HCT116 (cell line): Measurements from ENCODE around the gene NEUROD6. TPM values are rescaled to one million over a fixed set of nuclear protein-coding genes. Genes with fewer than 3 reads are reported as not detected.

Experiments
- ATAC-seq: fragments of 200-7000 bp; cut with Tn5 transposase; 2 replicates; pipeline ENCODE4 v1.9.1; 2020; ENCODE audit warnings: mild to moderate bottlenecking, moderate library complexity
- BruUV-seq: library from RNA; stranded (reverse); fragments of 400-500 nt; replicated peaks from 2 replicates; lab custom pipeline; 2021; lab: Mats Ljungman, UMichigan
- CTCF ChIA-PET: fragments of 300-600 bp; sonication (Branson Sonifier 250); formaldehyde crosslinking; loops from one replicate; lab custom pipeline; 2021; ENCODE audit warnings: antibody characterized with exemption; lab: Charles Lee
- POLR2A ChIA-PET: fragments of 300-600, 350-600 bp; sonication (Branson Sonifier 250); formaldehyde crosslinking; loops from one replicate; lab custom pipeline; 2021; ENCODE audit warnings: antibody characterized with exemption; lab: Charles Lee
- RAD21 ChIA-PET, 2 experiments: fragments of 300-600 bp; sonication (Branson Sonifier 250); formaldehyde crosslinking; loops; one replicate each; lab custom pipeline; 2023; ENCODE audit warnings: low total read pairs in 2 of 2; ENCODE audit not compliant: uncharacterized antibody in 2 of 2, unreplicated experiment in 2 of 2, low non-redundant PET in 1 of 2; lab: Charles Lee
- DNase-seq: peaks from one replicate; pipeline ENCODE4 v3.0.0-alpha.2; 2010; ENCODE audit warnings: low read depth, low spot score
- H2AFZ ChIP-seq: fragments of 200-600 bp; shearing (Covaris generic), sonication (generic); 2 replicates; pipeline ENCODE4 v1.6.1; 2017; ENCODE audit warnings: low read depth, mixed run types, mixed read lengths, antibody characterized with exemption, low read length; ENCODE audit not compliant: poor library complexity, severe bottlenecking
- H3K27ac ChIP-seq: 2 replicates; pipeline ENCODE4 v1.5.1; 2012; ENCODE audit warnings: low read depth, low read length
- H3K27me3 ChIP-seq: fragments of 200-600 bp; sonication (generic); 2 replicates; pipeline ENCODE4 v1.6.1; 2016; ENCODE audit warnings: mixed run types, low read length, mixed read lengths; ENCODE audit not compliant: insufficient read depth
- H3K36me3 ChIP-seq, 2 experiments: fragments of 200-500 bp in 1 of 2; fragments of 200-600 bp in 1 of 2; sonication (Bioruptor generic) in 1 of 2; sonication (generic) in 1 of 2; 2 replicates each; pipeline versions ENCODE4 v1.5.1 to v1.6.1; 2014 to 2016; ENCODE audit warnings: low read length in 2 of 2, inconsistent platforms in 1 of 2, mixed read lengths in 1 of 2, mixed run types in 1 of 2; ENCODE audit not compliant: insufficient read depth in 2 of 2, control insufficient read depth in 1 of 2
- H3K4me1 ChIP-seq, 2 experiments: fragments of 200-600 bp in 1 of 2; sonication (generic) in 1 of 2; 2 replicates each; pipeline versions ENCODE4 v1.5.1 to v1.6.1; 2012 to 2017; ENCODE audit warnings: low read length in 2 of 2, inconsistent platforms in 1 of 2, mild to moderate bottlenecking in 1 of 2, mixed read lengths in 1 of 2, mixed run types in 1 of 2, moderate library complexity in 1 of 2; ENCODE audit not compliant: insufficient read depth in 2 of 2, control insufficient read depth in 1 of 2
- H3K4me2 ChIP-seq: fragments of 200-600 bp; sonication (generic); 2 replicates; pipeline ENCODE4 v1.6.1; 2017; ENCODE audit warnings: mixed run types, low read length, mixed read lengths
- H3K4me3 ChIP-seq, 2 experiments: fragments of 200-600 bp in 1 of 2; sonication (generic) in 1 of 2; replicated peaks in 1 of 2; 2 replicates each; pipeline ENCODE4 v1.5.1; 2011 to 2016; ENCODE audit warnings: low read length in 2 of 2, control low read depth in 1 of 2, low read depth in 1 of 2, mild to moderate bottlenecking in 1 of 2, mixed read lengths in 1 of 2, mixed run types in 1 of 2
- H3K79me2 ChIP-seq: fragments of 200-600 bp; sonication (generic); 2 replicates; pipeline ENCODE4 v1.6.1; 2017; ENCODE audit warnings: mild to moderate bottlenecking, mixed run types, low read length, moderate library complexity, mixed read lengths; ENCODE audit not compliant: insufficient read depth
- H3K9ac ChIP-seq: fragments of 200-600 bp; sonication (generic); 2 replicates; pipeline ENCODE4 v1.6.1; 2016; ENCODE audit warnings: low read length, mixed read lengths
- H3K9me2 ChIP-seq: fragments of 200-600 bp; sonication (generic), shearing (Covaris generic); 2 replicates; pipeline ENCODE4 v1.6.1; 2017; ENCODE audit warnings: mixed run types, mild to moderate bottlenecking, moderate library complexity; ENCODE audit not compliant: insufficient read depth
- H3K9me3 ChIP-seq, 2 experiments: fragments of 200-500 bp in 1 of 2; fragments of 200-600 bp in 1 of 2; sonication (Bioruptor generic) in 1 of 2; sonication (generic) in 1 of 2; 2 replicates each; pipeline ENCODE4 v1.6.1; 2014 to 2017; ENCODE audit warnings: low read length in 2 of 2, mixed read lengths in 2 of 2, inconsistent platforms in 1 of 2, low read depth in 1 of 2, mild to moderate bottlenecking in 1 of 2, mixed run types in 1 of 2, moderate library complexity in 1 of 2; ENCODE audit not compliant: control insufficient read depth in 1 of 2, insufficient read depth in 1 of 2
- H4K20me1 ChIP-seq: fragments of 200-600 bp; sonication (generic), shearing (Covaris generic); 2 replicates; pipeline ENCODE4 v1.6.1; 2017; ENCODE audit warnings: mixed run types, mild to moderate bottlenecking, moderate library complexity; ENCODE audit not compliant: insufficient read depth
- CBX3 ChIP-seq: IDR thresholded peaks from 2 replicates; pipeline ENCODE4 v1.6.1; 2012; ENCODE audit warnings: low read depth
- EGR1 ChIP-seq: IDR thresholded peaks from 2 replicates; pipeline ENCODE4 v1.6.1; 2012; ENCODE audit warnings: low read depth
- EZH2 ChIP-seq: fragments of 200-600 bp; sonication (generic); IDR thresholded peaks from 2 replicates; pipeline ENCODE4 v1.6.1; 2017; ENCODE audit warnings: antibody characterized with exemption, mixed run types
- FOSL1 ChIP-seq: IDR thresholded peaks from 2 replicates; pipeline ENCODE4 v1.6.1; 2012; ENCODE audit warnings: low read depth
- POLR2A ChIP-seq: IDR thresholded peaks from 2 replicates; pipeline ENCODE4 v1.7.0; 2011; ENCODE audit warnings: borderline replicate concordance; ENCODE audit not compliant: insufficient read depth, insufficient read length; ENCODE audit errors: extremely low read depth
- RAD21 ChIP-seq: IDR thresholded peaks from 2 replicates; pipeline ENCODE4 v1.6.1; 2012; ENCODE audit warnings: low read depth, mild to moderate bottlenecking
- SIN3A ChIP-seq: IDR thresholded peaks from 2 replicates; pipeline ENCODE4 v1.6.1; 2012; ENCODE audit warnings: low read depth
- ZFX ChIP-seq: fragments of 450-650 bp; IDR thresholded peaks from 2 replicates; pipeline ENCODE4 v1.6.1; 2017
- intact Hi-C: fragments of 100-400 bp; cut with micrococcal nuclease; formaldehyde crosslinking; loops from 2 replicates; pipeline ENCODE4 v1.10.0; 2022
- total RNA-seq: library from RNA; stranded (reverse); gene quantifications from one replicate; pipeline ENCODE4 v1.2.1, GENCODE V29; 2021; ENCODE audit not compliant: unreplicated experiment
- TF ChIP-seq, protein P1 (sequence below): IDR thresholded peaks from 2 replicates; pipeline ENCODE4 v1.6.1; 2012; ENCODE audit warnings: low read depth
- TF ChIP-seq, protein P2 (sequence below): IDR thresholded peaks from 2 replicates; pipeline ENCODE4 v1.6.1; 2012

The NEUROD6 gene
- total RNA-seq, 1 experiment from 2014 or later = not detected

DNA sequence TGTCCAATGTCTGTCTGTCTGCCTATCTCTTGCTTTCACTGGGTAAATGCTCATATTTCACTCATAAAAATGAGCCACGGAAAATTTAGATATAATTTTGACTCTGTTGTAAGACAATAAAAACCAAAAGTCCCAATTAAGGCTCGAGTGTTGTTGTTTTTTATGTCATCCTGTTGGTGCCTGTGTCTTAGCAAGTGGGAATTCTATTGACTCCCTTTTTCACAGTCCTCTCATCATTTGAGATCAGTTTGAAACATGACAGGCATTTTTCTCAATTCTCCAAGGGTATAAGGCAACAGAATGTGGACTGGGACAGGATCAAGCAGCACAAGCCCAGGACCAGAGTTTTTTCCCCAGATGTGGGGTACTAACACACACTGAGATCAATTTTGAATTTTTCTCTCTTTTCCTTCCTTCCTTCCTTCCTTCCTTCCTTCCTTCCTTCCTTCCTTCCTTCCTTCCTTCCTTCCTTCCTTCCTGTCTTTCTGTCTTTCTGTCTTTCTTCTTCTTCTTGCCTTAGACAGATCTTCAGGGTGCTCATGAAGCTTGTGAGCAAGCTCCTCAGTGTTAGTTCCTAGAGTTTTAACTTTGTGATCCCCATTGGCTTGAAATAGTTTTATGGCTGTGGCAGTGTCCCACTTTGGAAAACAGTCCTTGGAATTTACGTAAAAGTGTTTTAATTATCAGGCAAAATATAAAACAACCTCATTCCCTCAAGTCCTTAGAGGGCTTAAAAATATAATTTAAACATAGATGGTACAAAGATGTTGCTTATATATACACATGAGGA lies 3.2 kb upstream of the NEUROD6 start:
- H3K27me3 ChIP-seq = peaks cover 32% of the 10 kb centered on the region
- CTCF ChIA-PET = no interaction called here
- TF ChIP-seq ZFX (no peak), FOSL1 (no peak), SIN3A (no peak), POLR2A (no peak)

DNA sequence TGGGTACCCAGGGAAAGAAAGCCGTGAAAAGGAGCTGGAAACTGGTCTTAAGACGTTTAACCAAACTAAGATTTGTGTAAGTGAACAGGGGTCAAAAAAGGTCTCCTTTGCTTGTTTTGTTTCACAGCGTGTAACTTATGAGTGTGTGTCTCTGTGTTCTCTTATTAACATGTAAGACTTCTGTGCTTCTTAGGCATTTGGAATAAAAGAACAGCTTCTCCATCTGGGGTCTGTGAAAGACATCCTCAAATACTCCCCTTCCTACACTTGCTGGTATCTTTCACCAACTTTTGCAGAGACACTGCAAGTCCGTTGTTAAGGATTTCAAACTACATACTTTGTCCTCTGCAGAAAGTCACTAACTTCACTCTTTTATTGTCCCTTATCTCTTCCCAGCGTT lies 615 bp upstream of the NEUROD6 start:
- no peaks in the 10 kb centered on the region for H4K20me1 ChIP-seq
- intact Hi-C loops = no loop called here
- H3K27ac ChIP-seq = no peak overlapping the region
- DNase-seq = no peak
- H3K27me3 ChIP-seq = peaks cover 25% of the 10 kb centered on the region
- POLR2A ChIA-PET = no interaction called here
- no peaks in the 10 kb centered on the region for H3K4me1 ChIP-seq
- H3K9ac ChIP-seq = no peak overlapping the region
- H3K36me3 ChIP-seq = no peaks in the 10 kb centered on the region
- RAD21 ChIA-PET = no interaction called here
- no TSS peak for BruUV-seq
- no peak overlapping the region for H2AFZ ChIP-seq
- H3K4me3 ChIP-seq = no peak overlapping the region
- TF ChIP-seq EZH2 (no peak), ZFX (no peak), EGR1 (no peak), CBX3 (no peak), RAD21 (no peak)
- TF ChIP-seq, protein P1, sequence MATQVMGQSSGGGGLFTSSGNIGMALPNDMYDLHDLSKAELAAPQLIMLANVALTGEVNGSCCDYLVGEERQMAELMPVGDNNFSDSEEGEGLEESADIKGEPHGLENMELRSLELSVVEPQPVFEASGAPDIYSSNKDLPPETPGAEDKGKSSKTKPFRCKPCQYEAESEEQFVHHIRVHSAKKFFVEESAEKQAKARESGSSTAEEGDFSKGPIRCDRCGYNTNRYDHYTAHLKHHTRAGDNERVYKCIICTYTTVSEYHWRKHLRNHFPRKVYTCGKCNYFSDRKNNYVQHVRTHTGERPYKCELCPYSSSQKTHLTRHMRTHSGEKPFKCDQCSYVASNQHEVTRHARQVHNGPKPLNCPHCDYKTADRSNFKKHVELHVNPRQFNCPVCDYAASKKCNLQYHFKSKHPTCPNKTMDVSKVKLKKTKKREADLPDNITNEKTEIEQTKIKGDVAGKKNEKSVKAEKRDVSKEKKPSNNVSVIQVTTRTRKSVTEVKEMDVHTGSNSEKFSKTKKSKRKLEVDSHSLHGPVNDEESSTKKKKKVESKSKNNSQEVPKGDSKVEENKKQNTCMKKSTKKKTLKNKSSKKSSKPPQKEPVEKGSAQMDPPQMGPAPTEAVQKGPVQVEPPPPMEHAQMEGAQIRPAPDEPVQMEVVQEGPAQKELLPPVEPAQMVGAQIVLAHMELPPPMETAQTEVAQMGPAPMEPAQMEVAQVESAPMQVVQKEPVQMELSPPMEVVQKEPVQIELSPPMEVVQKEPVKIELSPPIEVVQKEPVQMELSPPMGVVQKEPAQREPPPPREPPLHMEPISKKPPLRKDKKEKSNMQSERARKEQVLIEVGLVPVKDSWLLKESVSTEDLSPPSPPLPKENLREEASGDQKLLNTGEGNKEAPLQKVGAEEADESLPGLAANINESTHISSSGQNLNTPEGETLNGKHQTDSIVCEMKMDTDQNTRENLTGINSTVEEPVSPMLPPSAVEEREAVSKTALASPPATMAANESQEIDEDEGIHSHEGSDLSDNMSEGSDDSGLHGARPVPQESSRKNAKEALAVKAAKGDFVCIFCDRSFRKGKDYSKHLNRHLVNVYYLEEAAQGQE = no peak
- TF ChIP-seq, protein P2, sequence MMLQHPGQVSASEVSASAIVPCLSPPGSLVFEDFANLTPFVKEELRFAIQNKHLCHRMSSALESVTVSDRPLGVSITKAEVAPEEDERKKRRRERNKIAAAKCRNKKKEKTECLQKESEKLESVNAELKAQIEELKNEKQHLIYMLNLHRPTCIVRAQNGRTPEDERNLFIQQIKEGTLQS = no peak
- no peaks in the 10 kb centered on the region for H3K79me2 ChIP-seq
- ATAC-seq = no peak
- CTCF ChIA-PET = no interaction called here
- no peaks in the 10 kb centered on the region for H3K9me2 ChIP-seq
- no peak overlapping the region for H3K4me2 ChIP-seq
- H3K9me3 ChIP-seq = no peaks in the 10 kb centered on the region

More for the DNA sequence above, 3.2 kb upstream of the NEUROD6 start:
- Histone ChIP-seq H3K9me3 (no peaks in the 10 kb centered on the region), H3K4me3 (no peak overlapping the region), H2AFZ (no peak overlapping the region), H3K4me1 (no peaks in the 10 kb centered on the region), H3K4me2 (no peak overlapping the region), H4K20me1 (no peaks in the 10 kb centered on the region), H3K9me2 (no peaks in the 10 kb centered on the region), H3K36me3 (no peaks in the 10 kb centered on the region), H3K9ac (no peak overlapping the region), H3K79me2 (no peaks in the 10 kb centered on the region), H3K27ac (no peak overlapping the region)
- BruUV-seq = no TSS peak
- no peak for ATAC-seq
- ChIA-PET POLR2A (no interaction called here), RAD21 (no interaction called here)
- DNase-seq = no peak
- intact Hi-C loops = no loop called here
